Hepatic stellate cell (primary cell): ENCODE measurements around the gene TMEM201.

ENCODE experiments used
- DNase-seq: peaks from one replicate; pipeline ENCODE4 v3.0.0; 2011; ENCODE audit warnings: low spot score

The TMEM201 gene

DNA sequence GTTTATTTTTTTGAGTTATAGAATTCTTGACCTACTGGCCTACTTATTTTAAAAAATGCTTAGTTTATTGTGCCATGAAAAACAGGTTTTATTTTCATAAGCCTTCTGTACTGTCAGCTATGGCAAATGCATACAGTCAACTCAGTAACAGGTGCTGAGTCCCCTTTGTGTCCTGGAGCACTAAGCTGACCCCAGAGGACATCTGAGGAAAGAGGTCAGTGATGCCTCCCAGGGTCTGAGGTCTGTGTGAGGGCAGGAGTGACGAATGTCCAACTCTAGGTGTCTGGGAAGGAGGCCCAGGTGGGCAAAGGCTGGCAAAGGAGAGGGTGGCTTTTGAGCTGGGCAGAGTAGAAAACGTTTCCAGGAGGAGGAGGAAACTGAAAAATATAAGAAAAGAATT lies 7.8 kb upstream of the TMEM201 start:
- no peak for DNase-seq

DNA sequence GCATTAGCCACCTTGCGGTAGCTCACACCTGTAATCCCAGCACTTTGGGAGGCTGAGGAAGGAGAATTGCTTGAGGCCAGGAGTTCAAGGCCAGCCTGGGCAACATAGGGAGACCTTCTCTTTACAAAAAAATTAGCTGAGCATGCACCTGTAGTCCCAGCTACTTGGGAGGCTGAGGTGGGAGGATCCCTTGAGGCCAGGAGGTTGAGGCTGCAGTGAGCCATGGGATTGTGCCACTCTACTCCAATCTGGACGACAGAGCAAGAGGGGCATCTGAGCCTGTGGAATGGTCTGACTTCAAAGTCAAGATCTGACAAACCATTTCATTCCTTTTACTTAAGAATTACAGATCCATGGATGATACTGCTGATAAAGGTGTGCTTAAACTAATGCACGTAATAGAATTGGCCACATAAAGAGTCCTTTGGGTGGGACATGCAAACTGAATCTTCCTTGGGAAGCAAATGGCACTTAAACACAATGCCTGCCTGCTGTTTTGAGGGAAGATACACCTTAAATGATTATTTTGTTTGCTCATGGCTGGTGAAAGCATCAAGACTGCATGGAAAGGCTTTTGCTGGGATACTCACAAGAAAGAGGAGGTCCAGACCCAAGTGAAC lies 2.5 kb upstream of the TMEM201 start:
- DNase-seq = no peak

DNA sequence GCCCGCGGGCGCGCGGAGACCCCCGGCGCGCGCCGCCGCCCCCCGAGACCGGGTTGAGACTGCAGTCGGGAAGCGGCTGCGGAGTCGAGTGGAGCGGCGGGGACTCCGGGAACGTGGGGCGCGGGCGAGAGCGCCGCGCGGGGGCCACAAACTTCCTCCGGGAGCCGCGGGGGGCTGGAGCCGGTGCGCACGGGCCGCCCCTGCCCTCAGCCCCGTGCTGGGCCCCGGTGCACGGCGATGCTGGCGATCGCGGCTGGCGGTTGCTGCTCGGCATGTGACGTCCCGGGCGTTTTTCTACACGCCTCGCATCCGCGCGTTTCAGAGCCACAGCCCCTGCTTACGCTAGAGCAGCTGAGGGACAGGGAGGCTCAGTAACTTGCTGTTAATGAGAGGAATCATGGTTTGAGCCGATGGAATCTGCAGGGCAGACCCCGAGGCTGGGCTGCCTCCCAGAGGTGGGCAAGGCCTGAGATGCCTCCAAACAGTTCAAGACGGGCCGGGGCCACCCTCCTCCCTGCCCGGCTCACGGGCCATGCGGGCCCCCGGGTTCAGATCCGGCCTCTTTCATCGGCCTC lies 520 bp downstream of the TMEM201 start:
- peak; percentile 50 for DNase-seq

DNA sequence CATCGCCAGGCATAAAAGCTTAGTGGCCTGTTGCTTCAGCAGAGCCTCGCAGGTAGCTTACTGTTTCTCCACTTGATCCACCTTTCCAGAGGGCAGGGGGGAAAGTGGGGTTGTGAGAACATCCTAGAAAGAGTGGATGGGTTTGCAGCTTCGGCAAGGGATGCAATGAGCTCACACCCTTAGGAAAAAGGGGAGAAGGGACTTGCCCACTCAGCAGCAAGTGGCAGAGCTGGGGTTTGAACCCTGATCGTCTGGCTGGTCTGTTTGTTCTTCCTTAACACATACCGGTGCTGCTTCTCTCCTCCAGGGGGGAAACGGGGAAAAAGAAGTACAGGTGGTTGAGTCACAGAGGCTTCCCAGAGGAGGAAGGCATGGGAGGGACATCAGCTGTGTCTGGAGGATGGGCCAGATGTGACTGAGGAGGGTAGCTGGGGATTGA lies 1.0 kb downstream of the TMEM201 start:
- DNase-seq = no peak

DNA sequence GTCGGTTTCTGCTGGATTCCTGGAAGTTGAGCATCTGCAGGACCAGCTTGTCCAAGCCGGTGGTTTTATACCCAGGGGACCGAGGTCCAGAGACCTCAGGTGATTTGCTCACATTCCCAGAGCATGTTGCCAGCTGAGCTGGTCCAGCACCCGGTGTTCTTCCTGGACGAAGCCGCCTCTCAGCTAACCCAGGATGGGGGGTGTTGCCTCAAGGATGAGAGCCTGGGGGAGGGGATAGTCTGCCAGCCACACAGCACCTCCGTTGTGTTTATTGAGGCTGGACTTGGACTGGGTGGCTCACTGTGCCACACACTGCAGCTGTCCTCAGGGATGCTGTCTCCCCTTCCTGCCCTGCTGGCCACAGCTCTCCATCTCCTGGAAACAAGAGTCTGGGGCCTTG lies 1.5 kb downstream of the TMEM201 start:
- DNase-seq = no peak

DNA sequence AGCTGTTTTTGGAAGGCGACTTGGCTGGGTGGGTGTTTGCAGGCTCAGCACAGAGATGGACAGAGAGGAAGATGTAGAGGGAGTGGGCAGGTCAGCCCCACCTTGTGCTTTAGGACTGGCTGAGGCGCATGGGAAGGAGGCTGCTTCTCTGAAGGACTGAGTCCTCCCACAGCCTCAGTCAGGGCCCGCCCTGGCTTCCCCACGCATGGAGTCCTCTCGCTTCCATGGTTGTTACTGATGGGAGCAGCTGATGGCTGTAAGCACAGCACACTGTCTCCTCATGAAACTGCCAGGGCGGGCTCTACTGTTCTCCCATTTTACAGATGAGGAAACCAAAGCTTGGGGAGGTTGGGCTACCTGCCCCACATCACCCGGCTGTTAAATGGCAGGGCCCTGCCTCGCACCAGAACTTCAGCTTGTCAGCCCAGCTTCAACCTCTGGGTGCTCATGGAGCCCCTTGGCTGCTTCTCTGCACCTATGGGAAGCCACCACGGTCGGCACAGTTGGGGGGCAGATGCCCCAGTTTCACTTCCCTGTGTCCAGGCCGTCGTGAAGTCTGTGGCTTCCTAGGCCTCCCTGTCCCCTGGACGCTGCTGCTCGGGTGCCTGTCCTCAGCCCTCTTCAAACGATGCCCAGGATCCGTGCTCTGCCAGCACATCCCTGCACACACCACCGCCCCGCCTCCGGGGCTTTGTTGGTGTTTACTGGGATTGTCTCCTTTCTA lies 2.4 kb downstream of the TMEM201 start:
- DNase-seq = no peak

DNA sequence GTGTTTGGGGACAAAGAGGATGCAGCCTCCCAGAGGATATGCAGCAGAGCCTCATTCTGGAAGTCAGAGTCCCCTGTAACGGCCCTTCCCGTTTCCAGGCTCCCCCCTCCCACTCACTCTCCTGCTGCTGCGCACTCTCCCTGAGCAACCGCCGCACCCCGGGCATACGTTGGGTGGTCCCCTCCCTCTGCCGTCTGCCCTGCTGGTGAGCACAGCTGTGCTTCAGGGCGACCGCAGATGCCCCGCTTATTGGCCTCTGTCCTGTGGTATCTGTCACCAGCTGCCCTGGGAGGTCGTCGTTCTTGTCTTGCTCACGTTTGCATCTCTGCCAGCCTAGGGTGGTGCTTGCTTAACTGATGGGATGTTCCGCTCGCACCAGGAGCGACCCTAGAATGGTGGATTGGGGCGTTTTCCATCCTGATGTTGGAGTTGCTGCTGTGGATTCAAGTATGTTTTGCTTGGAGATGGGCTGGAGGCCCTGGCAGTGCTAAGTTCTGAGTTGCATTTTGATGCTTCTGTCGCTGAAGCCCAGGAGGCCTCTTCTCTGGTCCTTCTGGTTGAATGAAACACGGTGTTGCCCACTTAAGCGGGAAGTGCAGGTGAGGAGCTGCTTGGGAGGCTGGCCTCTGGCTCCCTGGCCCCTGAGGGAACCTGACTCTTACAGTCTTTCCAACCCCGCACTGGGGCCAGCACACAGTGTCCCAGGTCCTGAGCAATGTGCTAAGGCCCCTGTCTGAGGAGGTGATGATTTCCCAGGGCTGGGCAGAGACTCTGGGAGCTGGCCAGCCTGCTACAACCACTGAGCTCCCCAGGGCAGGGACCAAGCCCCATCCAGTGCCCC lies 3.2 kb downstream of the TMEM201 start:
- DNase-seq = no peak

DNA sequence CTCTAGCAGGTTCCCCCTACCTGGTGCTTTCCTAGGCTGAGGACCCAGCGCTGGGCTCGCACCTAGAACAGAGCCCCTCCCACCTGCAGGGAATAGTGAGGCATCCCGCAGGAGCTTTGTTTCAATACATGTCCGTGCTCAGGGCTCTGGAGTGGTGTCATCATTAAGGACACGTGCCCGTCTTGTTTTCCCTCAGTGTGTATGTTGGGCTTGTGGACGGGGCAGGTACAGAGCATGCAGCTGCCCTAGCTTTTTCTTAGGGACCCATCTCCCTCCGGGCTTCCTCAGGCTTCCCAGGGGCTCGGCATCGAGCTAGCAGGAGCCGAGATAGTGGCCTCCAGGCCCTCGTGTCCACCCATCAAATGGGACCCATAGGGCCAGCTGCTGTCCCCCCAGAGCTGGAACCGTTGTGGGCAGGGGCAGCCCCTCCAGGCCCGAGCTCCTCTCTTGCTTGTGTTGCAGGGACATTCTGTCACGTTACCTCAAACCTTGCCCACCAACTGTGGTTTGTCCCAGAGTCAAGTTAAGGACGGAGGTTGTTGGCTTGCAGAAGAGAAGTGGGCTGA lies 3.9 kb downstream of the TMEM201 start:
- no peak for DNase-seq

DNA sequence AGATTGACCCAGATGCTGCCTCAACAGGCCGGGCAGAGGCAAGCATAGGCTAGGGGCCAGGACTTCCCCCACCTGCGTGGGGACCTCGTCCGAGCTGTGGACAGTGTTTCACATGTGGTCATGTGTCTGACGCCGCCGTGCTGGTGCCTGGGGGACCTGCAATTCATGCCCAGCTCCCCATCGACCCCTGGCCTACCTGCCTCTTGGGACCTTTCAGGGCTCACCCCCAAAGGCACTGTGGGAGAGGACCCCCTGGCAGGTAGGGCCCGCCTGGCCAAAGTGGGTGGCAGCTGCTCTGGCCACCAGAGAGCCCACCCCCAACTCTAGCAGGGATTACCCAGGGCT lies 4.4 kb downstream of the TMEM201 start:
- no peak for DNase-seq

DNA sequence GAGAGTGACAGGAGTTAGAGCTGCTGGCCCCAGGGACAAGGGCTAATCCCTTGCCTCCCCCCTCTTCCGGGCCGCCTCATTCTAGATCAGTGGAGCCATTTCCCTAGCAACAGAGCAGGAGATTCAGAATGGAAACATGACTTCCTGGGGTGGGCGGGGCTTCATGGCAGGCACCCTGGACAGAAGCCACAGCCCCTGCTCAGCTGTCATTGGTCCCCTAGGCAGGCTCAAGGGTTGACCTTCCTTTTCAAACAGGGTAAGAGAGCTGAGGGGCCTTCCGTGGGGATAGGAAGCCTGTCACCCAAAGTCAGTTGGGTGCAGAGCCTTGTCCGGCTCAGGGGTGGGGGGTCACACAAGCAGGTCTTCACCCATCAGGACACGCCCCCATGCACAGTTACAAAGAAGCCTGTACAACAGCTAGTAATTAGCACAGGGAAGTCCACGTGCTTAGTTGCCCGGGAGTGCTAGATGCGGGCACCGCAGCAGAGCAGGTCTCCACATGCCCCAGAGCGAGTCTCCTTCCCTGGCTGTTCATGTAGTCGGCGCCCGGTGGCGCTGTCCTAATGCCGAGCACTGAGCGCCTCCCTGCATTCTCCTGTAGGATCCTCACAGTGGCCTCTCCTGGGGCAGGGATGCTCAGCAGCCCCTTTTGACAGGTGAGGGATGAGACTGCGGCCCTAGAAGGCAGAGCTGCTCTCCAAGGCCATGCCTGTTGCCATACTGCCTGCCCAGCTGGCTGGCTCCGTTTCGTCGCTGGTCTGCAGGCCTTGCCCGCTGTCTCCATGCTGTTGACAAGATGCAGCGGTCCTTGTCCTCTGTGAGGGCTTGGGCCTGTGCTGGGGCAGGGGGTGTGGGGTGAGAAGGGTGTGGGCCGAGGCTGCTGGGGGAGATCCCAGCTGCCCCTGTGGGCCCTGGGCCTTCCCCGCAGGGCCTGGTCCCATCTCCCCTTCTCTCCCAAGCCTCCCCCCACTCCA lies 5.1 kb downstream of the TMEM201 start:
- peak; percentile 95 for DNase-seq

DNA sequence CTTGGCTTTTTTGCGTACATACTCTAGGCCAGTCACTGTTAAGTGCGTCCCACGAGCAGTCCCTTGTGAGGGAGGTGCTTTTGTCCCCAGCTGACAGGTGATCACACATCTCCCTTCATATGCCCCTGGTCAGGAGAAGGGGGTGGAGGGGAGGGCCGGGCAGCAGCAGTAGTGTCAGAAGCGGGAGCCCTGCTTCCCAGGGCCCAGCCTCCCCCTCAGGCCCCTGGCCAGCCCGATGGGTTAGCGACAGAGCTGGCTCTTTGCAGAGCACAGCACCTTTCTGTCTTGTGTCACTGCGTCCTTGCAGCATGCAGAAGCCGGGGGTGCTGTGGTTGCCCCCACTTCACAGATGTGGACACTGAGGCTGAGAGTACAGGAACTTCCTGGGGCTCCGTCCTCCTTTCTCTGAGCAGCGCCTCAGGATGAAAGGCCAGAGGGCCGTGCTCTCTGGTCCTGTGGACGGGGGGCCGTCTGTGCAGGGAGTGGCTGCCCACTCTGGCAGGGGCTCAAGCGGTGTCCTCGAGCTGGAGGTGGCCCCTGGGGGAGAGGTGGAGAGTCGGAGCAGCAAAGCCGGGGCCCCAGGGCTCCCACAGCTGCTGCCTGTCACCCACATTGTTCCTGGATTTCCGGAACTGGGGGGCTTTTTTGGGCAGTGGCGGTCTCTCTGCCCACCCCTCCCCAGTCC lies 5.9 kb downstream of the TMEM201 start:
- DNase-seq = no peak

DNA sequence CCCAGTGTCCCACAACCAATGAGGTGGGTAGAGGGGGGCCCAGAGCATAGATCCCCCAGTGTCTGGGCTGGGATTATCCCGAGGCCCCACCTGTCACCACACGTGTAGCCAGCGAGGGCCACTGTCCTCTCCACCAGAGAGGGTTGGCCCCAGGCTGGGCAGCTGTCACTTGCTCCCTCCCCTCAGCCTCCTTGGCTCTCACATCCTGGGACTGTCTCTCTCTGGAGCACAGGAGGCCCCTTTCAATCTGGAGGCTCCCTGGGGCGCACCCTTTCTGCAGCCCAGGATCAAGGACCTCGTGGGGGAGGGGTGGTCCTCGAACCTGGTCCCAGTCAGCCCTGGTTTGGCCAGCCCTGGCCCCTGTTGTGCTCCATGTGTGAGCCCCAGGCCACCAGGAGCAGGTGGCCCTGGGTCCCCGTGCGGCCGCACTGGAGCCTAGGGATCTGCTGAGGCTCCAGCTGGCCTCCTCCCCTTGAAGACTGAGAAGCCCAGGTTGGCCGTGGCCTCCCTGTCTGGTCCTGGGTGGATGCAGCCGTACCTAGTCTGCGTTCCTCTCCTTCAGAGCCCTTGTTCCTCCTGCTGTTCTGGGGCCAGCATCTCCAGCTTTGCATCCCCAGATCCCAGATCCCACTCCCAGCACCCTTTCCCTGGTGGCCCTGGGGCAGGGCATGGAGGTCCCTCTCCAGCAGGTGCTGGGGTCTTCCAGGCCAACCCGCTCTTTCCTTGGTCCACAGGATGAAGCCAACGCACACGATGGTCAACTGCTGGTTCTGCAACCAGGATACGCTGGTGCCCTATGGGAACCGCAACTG lies 6.7 kb downstream of the TMEM201 start:
- no peak for DNase-seq

DNA sequence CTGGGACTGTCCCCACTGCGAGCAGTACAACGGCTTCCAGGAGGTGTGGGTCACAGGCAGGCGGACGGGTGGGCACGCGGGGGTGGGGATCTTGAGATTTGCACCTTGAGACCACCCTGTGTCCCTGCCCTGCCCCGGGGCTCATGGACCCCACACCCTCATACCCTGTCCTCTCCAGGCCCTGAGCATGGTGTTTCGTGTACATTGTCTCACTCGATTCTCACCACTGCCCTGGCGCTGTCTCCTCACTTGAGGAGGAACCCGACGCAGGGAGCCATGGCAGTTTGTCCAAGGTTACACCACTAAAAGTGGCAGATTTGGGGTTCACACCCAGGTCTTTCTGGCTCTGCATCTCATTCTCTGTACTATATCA lies 7.2 kb downstream of the TMEM201 start:
- no peak for DNase-seq

DNA sequence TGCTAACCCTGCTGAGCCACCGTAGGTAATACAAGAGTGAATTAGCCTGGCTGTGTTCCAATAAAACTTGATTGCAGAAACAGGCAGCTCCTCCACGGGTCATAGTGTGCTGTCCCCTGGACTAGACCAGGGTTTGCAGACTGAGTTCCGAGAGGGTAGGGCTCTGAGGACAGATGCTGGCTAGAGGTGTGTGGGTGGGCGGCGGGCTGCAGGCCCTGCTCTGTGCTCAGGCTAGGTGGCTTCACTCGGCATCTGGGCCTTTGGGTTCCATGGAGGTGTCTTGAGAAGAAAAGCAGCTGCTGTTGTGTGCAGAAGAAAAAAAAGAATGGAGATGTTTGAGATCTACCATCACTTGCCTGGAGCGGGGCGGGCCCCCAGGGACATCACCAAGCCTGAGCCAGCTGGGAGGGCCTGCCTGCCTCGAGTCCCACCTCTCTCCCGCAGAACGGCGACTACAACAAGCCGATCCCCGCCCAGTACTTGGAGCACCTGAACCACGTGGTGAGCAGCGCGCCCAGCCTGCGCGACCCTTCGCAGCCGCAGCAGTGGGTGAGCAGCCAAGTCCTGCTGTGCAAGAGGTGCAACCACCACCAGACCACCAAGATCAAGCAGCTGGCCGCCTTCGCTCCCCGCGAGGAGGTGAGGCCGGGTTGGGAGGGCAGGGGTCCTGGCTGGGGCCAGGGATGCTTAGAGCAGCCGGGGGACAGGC lies 7.9 kb downstream of the TMEM201 start:
- no peak for DNase-seq

DNA sequence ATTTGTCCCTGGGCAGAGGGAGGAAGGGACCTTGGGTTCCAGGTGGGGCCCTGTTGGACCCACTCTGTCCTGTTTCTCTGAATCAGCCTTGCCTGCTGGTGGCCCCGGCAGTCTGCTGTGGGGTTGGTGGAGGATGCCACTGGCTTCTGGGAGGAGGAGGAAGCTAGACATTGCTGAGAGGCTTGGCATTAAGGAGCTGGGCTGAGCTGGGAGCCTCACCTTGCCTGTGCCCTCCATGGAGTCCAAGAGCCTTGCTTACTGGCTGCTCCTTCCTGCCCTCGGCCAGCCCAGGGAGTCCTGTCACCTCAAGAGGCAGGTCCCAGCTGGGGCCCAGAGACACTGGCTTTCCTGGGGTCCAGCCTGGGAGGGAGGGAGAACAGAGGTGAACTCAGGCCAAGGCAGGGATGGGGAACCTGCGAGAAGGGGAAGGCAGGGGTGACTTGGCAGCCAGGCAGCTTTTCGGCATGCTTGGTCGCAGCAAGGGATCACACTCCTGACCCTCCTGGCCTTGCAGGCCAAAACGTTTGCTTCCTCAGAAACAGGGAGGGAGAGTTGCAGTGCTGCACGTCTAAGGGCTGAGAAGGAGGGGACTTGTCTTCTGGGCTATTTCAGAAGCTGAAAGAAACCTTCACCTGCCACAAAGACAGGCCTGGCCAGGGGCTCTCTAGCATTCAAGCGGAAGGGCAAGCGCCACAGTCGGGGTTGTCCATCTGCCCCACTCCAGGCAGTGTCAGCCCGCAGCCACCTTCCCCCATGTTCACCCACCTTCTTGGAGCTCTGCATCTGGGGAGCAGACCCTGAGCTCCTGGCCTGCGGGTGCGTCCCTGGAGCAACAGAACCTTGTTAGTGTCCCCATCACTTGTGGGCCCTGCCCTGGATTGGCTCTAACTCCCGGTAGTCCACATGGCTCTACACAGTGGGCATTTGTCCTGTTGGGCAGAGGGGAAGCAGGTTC lies 8.9 kb downstream of the TMEM201 start:
- no peak for DNase-seq

DNA sequence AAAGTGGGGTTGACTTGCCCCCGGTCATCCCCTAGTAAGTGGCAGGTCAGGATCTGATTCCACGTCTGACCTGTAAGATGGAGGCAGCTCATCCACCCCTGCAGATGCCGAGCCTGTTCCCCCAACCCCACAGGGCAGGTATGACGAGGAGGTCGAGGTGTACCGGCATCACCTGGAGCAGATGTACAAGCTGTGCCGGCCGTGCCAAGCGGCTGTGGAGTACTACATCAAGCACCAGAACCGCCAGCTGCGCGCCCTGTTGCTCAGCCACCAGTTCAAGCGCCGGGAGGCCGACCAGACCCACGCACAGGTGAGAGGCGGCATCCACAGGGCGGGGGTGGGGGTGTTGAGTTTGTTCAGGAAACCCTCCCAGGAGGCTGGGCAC lies 9.6 kb downstream of the TMEM201 start:
- DNase-seq = no peak

DNA sequence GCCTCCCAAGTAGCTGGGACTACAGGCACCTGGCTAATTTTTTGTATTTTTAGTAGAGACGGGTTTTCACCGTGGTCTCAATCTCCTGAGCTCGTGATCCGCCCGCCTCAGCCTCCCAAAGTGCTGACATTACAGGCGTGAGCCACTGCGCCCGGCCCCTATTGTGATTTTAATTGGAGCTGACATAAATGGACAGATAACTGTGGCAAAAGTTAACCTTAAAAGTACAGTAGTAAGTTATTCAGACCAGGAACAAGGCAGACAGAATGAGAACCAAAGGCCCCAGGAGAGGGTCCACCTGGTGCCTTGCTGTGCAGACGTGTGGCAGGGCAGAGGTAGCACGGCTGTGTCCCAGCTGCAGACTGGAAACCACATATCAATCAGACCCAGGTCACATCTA lies 11.0 kb downstream of the TMEM201 start:
- DNase-seq = no peak
